Activated CD4-positive, alpha-beta T cell treated with anti-CD3 and anti-CD28 coated beads, Interleukin-2, amount 50 U/mL, for 24 hours (primary cell): ENCODE measurements around the gene PFN4.
A peak's percentile ranks its signal among the peaks of the same experiment; 100 is the strongest.
"Not testable (repeated sequence)": the region's sequence is repeated elsewhere in the genome, so short reads cannot be mapped to it uniquely, and the experiment has no call there.

Experiments
- DNase-seq, 2 donors: peaks; one replicate each; pipeline ENCODE4 v3.0.0-alpha.2; 2020; ENCODE audit warnings: low read depth in 1 of 2, low spot score in 1 of 2

PFN4 gene

DNA sequence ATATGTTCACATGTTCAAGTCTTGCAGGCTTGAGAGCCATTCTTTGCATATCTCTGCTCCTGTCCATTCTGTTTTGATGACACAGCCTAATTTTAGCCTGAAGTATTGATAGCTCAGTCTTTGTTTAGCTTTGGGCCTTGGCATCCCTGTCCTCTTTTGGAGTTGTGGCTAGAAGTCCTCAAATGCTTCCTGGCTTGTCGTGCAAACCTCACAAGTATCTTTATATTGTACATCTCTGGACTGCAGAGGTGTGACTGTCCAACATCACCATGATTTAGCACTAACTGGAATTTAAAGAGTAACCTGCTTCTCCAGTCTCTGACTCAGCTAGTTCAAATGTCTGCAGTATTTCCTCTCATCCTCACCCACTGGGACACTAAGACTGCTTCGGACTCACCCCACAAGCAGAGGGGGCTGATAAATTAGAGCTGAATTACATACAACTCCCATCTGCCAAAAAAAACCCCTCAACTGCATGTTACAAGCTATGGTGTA, 11.7 kb downstream of the PFN4 start:
- DNase-seq, result no peak

- DNase-seq, result no peak
Observed at GRCh38 chr2:24110660-24111303, 12.4 kb downstream of the PFN4 start.

- DNase-seq, result not testable (repeated sequence)
Observed at GRCh38 chr2:24109431-24109830, 13.7 kb downstream of the PFN4 start.

DNA sequence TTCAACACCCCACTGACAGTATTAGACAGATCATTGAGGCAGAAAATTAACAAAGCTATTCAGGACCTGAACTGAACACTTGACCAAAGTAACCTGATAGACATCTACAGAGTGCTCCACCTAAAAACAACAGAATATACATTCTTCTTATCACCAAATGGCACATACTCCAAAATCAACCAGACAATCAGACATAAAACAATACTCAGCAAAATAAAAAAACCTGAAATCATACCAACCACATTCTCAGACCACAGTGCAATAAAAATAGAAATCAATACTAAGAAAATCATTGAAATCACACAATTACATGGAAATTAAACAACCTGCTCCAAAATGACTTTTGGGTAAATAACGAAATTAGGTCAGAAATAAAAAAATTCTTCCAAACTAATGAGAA, 15.8 kb downstream of the PFN4 start:
- DNase-seq, result no peak

DNA sequence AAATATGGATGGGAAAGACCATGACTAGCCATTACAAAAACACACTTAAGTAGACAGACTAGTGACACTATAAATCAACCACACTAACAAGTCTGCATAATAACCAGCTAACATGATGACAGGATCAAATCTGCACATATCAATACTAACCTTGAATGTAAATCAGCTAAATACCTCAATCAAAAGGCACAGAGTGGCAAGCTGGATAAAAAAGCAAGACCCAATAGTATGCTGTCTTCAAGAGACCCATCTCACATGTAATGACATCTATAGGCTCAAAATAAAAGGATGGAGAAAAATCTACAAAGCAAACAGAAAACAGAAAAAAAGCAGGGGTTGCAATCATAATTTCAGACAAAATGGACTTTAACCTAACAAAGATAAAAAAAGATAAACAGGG, 16.3 kb downstream of the PFN4 start:
- no peak for DNase-seq

GRCh38 chr2:24105816-24106215, 17.3 kb downstream of the PFN4 start:
- no peak for DNase-seq

DNA sequence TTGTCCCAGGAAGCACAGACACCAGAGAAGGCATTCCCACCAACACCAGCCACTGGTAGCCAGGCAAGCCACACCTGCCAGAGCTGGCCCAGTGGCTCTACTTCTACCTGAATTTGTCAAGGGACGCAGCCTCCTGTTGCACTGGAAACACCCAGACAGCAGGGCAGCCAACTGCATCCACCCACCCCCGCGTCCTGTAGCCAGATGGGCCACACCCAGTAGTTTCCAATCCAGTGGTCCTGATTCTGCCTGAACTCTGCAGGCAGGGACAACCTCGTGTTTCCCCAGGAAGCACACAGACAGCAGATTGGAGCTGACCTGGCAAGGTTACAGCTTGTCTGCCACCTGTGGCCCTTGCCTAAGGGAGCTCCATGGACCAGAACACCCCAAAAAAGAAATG, 18.2 kb downstream of the PFN4 start:
- DNase-seq, result no peak

DNA sequence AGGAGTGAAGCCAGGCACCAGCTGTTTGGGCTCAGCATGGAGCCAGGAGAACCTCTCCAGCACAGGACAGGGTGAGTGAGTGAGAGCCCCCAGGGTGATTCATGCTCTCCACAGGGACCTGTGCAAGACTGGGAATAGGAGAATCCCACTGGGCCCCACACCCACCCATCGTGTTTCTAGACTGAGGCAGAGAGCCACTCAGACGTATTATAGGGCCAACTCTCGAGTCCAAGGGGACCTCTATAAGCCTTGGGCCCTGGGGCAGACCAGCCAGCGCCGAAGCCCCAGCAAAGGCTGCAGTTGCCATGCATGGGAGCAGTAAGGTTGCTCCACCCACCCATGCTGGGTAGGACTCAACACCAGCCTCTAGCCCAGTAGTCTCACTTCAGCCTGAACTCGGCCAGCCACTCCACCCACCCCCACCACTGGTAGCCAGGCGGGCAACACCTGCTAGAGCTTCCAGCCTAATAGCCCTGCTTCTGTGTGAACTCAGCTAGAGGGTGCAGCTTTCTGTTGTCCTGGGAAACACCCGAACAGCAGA, 19.0 kb downstream of the PFN4 start:
- no peak for DNase-seq

- no peak for DNase-seq
Observed at GRCh38 chr2:24102677-24103076, 20.5 kb downstream of the PFN4 start.

GRCh38 chr2:24101992-24102391, 21.1 kb downstream of the PFN4 start:
- no peak for DNase-seq

GRCh38 chr2:24100732-24101131, 22.4 kb downstream of the PFN4 start:
- DNase-seq, result not testable (repeated sequence)

DNA sequence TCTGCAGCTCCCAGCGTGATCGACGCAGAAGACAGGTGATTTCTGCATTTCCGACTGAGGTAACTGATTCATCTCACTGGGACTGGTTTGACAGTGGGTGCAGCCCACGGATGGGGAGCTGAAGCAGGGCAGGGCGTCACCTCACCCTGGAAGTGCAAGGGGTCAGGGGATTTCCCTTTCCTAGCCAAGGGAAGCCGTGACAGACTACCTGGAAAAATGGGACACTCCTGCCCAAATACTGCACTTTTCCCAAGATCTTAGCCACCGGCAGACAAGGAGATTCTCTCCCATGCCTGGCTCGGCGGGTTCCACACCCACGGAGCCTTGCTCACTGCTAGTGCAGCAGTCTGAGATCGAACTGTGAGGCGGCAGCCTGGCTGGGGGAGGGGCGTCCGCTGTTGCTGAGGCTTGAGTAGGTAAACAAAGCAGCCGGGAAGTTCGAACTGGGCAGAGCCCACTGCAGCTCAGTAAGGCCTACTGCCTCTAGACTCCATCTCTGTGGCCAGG, 27.9 kb downstream of the PFN4 start:
- not testable (repeated sequence) for DNase-seq

DNA sequence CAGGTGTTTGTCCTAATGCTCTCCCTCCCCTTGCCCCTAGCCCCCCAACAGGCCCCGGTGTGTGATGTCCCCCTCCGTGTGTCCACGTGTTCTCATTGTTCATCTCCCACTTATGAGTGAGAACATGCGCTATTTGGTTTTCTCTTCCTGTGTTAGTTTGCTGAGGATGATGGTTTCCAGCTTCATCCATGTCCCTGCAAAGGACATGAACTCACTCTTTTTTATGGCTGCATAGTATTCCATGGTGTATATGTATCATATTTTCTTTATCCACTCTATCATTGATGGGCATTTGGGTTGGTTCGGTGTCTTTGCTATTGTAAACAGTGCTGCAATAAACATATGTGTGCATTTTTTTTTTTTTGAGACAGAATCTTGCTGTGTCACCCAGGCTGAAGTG, 29.9 kb downstream of the PFN4 start:
- not testable (repeated sequence) for DNase-seq

- no peak for DNase-seq
Observed at GRCh38 chr2:24088821-24089359, 34.2 kb downstream of the PFN4 start.

- no peak for DNase-seq
Observed at GRCh38 chr2:24087032-24087431, 36.1 kb downstream of the PFN4 start.

GRCh38 chr2:24086241-24086640, 36.9 kb downstream of the PFN4 start:
- no peak for DNase-seq

- no peak for DNase-seq
Observed at GRCh38 chr2:24085200-24085489, 38.0 kb downstream of the PFN4 start.

GRCh38 chr2:24084386-24085199, 38.5 kb downstream of the PFN4 start, which contains the start of gene TP53I3:
Gene TP53I3 (minus strand): TSS chr2:24084834. CDS start chr2:24084326, 508 bp downstream.
- peak; percentile 65 to 81 for DNase-seq

DNA sequence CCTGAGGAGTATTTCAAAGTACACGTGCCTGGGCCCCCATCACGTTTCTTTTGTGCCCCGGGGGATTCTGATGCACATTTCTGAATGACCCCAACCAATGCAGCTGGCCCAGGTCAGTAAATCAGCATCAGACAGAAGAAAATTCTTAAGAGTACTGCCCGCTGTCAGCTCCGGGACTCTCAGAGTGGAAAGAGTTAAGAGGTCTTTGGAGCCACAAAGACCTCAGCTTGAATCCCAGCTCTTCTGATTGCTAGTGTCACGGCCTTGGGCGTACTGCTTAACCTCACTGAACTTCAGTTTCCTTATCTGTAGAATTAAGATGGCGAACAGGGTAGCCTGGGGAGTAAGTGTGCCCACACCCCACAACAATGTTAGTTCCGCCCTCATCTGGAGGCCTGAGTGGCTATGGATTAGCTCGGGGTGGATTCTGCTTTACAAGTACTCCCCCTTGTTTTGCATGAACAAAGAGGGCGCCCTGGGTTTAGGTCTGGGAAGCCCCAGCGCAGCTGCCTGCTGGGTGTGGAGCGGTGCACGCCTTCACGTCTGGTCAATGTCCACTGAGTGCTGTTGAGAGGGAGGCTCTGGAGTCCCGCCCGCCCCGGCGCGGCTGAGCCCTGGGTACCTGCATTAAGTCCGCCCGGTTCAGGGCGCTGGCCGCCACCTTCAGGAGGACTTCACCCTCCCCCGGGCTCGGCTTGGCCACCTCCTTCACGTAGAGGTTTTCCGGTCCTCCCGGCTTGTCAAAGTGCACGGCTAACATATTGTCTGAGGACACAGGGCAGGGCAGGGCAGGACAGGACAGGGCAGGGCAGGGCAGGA, 39.4 kb downstream of the PFN4 start:
- DNase-seq, result peak in 1 of 2 donors; percentile 1

GRCh38 chr2:24082787-24083566, 40.2 kb downstream of the PFN4 start:
- no peak for DNase-seq
